H1 (cell line): Measurements from ENCODE around the gene TBL2. TPM values are rescaled to one million over a fixed set of nuclear protein-coding genes. Genes with fewer than 3 reads are reported as not detected.
A peak's percentile ranks its signal among the peaks of the same experiment; 100 is the strongest.

Experiments used
- BACH1 ChIP-seq: IDR thresholded peaks from 2 replicates; pipeline ENCODE4 v1.6.1; 2012; ENCODE audit warnings: low read length, improper control_type of control experiment
- BRCA1 ChIP-seq: IDR thresholded peaks from 2 replicates; pipeline ENCODE4 v1.6.1; 2012; ENCODE audit warnings: low read depth, low read length, improper control_type of control experiment
- CHD1 ChIP-seq: IDR thresholded peaks from 2 replicates; pipeline ENCODE4 v1.6.1; 2012; ENCODE audit warnings: low read depth, low read length, improper control_type of control experiment
- JUND ChIP-seq: IDR thresholded peaks from 2 replicates; pipeline ENCODE4 v1.6.1; 2011; ENCODE audit warnings: mild to moderate bottlenecking, improper control_type of control experiment, low read length
- POU5F1 ChIP-seq: IDR thresholded peaks from 2 replicates; pipeline ENCODE4 v1.6.1; 2011; ENCODE audit warnings: low read depth, mild to moderate bottlenecking, low read length, moderate library complexity
- RAD21 ChIP-seq, 2 experiments: IDR thresholded peaks in 1 of 2; conservative IDR thresholded peaks in 1 of 2; 2 replicates each; pipeline ENCODE4 v1.6.1; 2011; ENCODE audit warnings: low read depth in 2 of 2, low read length in 2 of 2, improper control_type of control experiment in 1 of 2, inconsistent platforms in 1 of 2, mild to moderate bottlenecking in 1 of 2, moderate library complexity in 1 of 2
- RXRA ChIP-seq: IDR thresholded peaks from 2 replicates; pipeline ENCODE4 v1.6.1; 2011; ENCODE audit warnings: low read depth, mild to moderate bottlenecking, low read length, moderate library complexity; ENCODE audit not compliant: insufficient read depth
- SAP30 ChIP-seq: fragments of 300-600 bp; sonication (generic); IDR thresholded peaks from 2 replicates; pipeline ENCODE4 v1.7.1; 2012; ENCODE audit warnings: low read length, moderate library complexity, mild to moderate bottlenecking, inconsistent platforms; ENCODE audit not compliant: insufficient read depth, insufficient replicate concordance
- SUZ12 ChIP-seq: fragments of 200-600 bp; sonication (generic); IDR thresholded peaks from 2 replicates; pipeline ENCODE4 v1.6.1; 2012; ENCODE audit warnings: mild to moderate bottlenecking, inconsistent platforms, low read length, moderate library complexity, mixed read lengths
- polyA plus RNA-seq, 7 experiments: library from polyadenylated mRNA; depleted of rRNA in 3 of 7; stranded (reverse) in 5 of 7; unstranded in 2 of 7; fragments of >200 nt in 5 of 7; fragments of 200-250 nt in 2 of 7; gene quantifications; 1 replicate in 5 of 7; 2 replicates in 1 of 7; 4 replicates in 1 of 7; pipeline versions ENCODE4 v1.2.1 to v1.2.3, GENCODE V29; 2011 to 2013; ENCODE audit warnings: missing spikeins in 2 of 7, mixed read lengths in 2 of 7
- total RNA-seq: library from RNA; stranded (reverse); fragmentation: NEBNext Ultra II Directional; extraction: Animal tissue kit (Norgen Biotek cat#: 25700); gene quantifications from 2 replicates; pipeline ENCODE4 v1.2.1, GENCODE V29; 2021
- TF ChIP-seq, protein P1 (sequence below): fragments of 300-600 bp; sonication (generic); IDR thresholded peaks from 2 replicates; pipeline ENCODE4 v1.7.1; 2012; ENCODE audit warnings: low read length, moderate library complexity, mild to moderate bottlenecking, inconsistent platforms; ENCODE audit not compliant: insufficient replicate concordance

The TBL2 gene
- total and polyA plus RNA-seq, 2 of the 8 experiments (the other 6 are each of a cell fraction or from before 2014, with no cell fraction given): 25.8 to 29.7 TPM

DNA sequence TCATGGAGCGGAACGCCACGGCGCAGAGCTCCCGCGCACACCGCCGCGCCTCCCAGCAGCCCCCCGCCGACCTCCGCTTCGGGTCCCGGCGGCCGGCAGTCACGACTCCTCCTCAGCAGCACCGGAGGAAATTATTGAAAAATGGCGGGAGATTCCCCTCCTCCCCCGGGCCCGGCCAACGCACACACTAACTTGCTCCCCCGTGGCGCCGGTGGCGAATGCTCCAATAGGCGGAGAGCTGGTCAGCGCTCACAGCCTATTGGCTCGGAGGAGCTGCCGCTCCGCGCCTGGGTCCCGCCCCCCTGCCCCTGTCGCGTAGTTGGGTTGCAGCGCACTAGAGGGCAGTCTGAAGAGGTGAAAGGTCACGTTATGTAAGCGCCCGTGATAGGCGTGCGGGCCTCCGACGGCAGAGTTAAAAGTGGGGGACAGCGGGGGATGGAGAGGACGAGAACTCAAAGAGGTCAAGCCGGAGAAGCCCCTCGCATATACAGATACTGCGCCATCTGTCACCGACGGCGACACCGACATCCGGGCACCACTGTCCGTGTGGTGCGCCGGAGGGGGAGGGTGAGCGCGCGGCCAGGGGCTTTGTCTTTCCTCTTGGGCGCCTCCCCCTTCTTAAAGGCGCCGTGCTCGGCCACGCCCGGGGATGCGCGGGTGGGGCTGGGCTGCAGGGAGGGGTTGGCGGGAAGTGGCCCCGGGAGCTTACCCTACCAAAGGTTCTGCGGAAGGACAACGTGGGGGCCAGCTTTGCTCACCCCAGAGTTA is 56.1 kb downstream of the TBL2 start, which contains the start of gene BAZ1B (continued):
- TF ChIP-seq, protein P1, sequence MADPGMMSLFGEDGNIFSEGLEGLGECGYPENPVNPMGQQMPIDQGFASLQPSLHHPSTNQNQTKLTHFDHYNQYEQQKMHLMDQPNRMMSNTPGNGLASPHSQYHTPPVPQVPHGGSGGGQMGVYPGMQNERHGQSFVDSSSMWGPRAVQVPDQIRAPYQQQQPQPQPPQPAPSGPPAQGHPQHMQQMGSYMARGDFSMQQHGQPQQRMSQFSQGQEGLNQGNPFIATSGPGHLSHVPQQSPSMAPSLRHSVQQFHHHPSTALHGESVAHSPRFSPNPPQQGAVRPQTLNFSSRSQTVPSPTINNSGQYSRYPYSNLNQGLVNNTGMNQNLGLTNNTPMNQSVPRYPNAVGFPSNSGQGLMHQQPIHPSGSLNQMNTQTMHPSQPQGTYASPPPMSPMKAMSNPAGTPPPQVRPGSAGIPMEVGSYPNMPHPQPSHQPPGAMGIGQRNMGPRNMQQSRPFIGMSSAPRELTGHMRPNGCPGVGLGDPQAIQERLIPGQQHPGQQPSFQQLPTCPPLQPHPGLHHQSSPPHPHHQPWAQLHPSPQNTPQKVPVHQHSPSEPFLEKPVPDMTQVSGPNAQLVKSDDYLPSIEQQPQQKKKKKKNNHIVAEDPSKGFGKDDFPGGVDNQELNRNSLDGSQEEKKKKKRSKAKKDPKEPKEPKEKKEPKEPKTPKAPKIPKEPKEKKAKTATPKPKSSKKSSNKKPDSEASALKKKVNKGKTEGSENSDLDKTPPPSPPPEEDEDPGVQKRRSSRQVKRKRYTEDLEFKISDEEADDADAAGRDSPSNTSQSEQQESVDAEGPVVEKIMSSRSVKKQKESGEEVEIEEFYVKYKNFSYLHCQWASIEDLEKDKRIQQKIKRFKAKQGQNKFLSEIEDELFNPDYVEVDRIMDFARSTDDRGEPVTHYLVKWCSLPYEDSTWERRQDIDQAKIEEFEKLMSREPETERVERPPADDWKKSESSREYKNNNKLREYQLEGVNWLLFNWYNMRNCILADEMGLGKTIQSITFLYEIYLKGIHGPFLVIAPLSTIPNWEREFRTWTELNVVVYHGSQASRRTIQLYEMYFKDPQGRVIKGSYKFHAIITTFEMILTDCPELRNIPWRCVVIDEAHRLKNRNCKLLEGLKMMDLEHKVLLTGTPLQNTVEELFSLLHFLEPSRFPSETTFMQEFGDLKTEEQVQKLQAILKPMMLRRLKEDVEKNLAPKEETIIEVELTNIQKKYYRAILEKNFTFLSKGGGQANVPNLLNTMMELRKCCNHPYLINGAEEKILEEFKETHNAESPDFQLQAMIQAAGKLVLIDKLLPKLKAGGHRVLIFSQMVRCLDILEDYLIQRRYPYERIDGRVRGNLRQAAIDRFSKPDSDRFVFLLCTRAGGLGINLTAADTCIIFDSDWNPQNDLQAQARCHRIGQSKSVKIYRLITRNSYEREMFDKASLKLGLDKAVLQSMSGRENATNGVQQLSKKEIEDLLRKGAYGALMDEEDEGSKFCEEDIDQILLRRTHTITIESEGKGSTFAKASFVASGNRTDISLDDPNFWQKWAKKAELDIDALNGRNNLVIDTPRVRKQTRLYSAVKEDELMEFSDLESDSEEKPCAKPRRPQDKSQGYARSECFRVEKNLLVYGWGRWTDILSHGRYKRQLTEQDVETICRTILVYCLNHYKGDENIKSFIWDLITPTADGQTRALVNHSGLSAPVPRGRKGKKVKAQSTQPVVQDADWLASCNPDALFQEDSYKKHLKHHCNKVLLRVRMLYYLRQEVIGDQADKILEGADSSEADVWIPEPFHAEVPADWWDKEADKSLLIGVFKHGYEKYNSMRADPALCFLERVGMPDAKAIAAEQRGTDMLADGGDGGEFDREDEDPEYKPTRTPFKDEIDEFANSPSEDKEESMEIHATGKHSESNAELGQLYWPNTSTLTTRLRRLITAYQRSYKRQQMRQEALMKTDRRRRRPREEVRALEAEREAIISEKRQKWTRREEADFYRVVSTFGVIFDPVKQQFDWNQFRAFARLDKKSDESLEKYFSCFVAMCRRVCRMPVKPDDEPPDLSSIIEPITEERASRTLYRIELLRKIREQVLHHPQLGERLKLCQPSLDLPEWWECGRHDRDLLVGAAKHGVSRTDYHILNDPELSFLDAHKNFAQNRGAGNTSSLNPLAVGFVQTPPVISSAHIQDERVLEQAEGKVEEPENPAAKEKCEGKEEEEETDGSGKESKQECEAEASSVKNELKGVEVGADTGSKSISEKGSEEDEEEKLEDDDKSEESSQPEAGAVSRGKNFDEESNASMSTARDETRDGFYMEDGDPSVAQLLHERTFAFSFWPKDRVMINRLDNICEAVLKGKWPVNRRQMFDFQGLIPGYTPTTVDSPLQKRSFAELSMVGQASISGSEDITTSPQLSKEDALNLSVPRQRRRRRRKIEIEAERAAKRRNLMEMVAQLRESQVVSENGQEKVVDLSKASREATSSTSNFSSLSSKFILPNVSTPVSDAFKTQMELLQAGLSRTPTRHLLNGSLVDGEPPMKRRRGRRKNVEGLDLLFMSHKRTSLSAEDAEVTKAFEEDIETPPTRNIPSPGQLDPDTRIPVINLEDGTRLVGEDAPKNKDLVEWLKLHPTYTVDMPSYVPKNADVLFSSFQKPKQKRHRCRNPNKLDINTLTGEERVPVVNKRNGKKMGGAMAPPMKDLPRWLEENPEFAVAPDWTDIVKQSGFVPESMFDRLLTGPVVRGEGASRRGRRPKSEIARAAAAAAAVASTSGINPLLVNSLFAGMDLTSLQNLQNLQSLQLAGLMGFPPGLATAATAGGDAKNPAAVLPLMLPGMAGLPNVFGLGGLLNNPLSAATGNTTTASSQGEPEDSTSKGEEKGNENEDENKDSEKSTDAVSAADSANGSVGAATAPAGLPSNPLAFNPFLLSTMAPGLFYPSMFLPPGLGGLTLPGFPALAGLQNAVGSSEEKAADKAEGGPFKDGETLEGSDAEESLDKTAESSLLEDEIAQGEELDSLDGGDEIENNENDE: no peak
- no peak for TF ChIP-seq RXRA
- TF ChIP-seq RAD21 (IDR thresholded peaks at IDR 0.05 in 1 of 2, conservative IDR thresholded peaks at IDR 0.05 in 1 of 2; ENCODE audit: low read depth in 2 of 2, low read length in 2 of 2): no peak; a peak in 1 of 4 replicates
- TF ChIP-seq CHD1: 0 out of 2 replicates have a peak, but pooled peaks have one; percentile 29
- TF ChIP-seq JUND: no peak
- TF ChIP-seq BRCA1: no peak
- TF ChIP-seq BACH1: no peak
- no peak for TF ChIP-seq SUZ12
- TF ChIP-seq POU5F1: no peak
- no peak for TF ChIP-seq SAP30
